NCI-H2171 (cell line): ENCODE measurements around the gene MAP6.
A peak's percentile ranks its signal among the peaks of the same experiment; 100 is the strongest.
"Not testable (repeated sequence)": the region's sequence is repeated elsewhere in the genome, so short reads cannot be mapped to it uniquely, and the experiment has no call there.

Source experiments
- DNase-seq: peaks from one replicate; lab custom pipeline; 2025; lab: John Stamatoyannopoulos, UW

MAP6 gene

DNA sequence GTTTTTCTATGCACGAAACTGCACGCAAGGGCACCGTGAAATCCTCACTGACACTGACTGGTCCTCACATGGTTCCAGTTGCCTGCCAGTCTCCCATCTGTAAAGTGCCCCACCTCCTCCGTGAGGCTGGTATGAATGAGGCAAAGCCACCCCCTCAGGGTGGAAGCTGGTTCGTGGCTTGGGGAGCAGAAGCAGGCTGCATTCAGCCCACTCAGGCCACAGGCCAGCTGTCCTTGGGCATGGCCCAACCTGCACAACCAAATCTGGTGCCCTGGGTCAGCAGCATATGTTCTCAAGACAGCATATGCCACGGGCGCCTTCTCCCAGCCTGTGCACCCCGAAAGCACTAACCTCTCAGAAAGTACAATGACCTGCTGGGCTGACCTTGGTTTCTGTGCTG lies 77.5 kb downstream of the MAP6 start:
- DNase-seq = no peak

DNA sequence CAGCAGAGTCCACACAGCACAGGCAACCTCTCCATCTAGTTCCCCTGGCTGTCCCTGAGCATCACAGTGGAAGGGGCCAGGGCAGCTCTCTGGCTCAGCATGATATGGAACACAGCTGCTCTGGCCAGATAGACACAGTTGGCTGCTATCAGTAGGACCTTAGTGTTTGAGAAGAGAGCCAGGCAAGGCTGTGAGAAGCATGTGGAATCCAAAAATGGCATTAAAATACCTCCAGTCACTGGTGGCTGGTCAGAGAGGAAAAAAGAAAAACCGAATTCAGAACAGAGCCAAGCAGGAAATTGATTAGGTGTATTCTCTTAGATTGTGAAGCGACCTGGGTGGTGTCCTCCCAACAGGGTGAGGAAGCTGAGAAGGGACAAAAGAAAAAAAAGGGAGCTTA lies 78.9 kb downstream of the MAP6 start:
- DNase-seq = no peak

DNA sequence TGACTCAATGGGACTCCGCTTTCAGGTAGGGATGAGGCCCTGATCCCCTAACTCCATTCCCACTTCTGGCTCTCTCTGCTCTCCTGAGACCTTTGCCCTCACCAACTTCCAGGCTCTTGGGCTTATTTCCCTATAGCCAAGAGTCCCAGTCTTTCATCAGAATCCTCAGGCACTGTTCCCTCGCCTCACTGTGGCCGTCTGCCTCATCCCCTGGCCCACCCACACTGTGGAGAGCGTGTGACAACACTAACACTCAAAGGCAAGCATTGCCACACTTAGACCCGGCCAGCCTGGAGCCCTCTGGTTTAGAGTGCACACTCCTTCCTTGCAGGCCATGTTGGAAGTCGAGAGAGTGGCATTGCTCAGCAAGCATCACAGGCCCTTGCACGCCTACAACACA lies 79.8 kb downstream of the MAP6 start:
- DNase-seq = no peak

DNA sequence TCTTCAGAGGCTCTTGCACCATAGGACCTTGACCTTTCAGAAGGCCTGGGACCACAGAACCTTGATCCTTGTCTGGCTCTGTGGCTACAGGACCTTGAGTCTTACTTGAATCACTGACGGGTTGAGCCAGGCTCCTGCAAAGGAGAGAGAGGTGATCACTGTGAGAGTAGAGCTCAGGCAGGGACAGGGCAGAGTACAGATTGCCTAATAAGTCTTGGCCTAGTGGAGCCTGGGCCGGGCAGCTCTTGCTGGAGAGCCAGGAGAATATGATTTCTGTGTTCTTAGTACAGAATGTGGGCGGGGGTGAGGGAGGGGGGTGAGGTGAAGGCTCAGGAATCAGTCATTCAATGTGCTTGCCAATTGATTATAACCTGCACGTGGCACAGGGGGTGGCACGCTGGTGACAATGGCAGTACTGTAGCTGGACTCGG lies 80.8 kb downstream of the MAP6 start:
- DNase-seq = no peak

DNA sequence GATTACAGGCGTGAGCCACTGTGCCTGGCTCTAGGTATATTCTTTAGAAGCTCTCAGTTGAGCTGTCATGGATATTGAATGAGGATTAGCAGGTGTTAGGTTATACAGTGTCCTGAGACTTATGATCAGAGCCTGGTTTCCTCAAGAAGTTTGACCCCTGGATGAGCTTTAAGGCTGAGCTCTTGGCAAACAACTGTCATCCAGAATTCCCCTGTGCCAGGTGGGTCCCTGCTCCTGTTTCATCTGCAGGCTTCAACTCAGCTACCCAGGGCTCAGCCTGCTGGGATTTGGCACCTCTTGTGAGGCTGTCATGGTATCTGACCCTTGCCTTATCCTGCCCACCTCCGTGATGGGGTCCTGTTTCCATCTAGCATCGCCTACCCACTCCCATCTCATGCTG lies 82.4 kb downstream of the MAP6 start:
- DNase-seq = no peak

DNA sequence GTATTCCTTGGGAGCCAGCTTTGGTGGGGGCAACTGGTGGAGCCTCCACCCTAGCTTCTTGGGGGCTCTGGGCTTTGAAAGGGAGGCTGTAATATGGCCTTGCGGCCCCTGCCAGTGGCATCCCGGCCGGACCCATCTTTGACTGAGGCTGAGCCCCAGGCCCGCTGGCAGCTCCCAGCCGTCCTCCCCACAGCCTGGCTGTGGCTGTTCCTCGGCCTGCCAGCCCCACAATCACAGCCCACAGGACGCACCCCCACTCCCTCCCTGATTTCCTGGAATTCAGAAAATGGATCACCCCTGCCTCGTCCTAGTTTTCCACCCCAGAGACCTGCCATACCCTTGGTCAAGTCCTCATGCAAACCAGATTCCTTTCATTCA lies 83.6 kb downstream of the MAP6 start:
- DNase-seq = no peak

DNA sequence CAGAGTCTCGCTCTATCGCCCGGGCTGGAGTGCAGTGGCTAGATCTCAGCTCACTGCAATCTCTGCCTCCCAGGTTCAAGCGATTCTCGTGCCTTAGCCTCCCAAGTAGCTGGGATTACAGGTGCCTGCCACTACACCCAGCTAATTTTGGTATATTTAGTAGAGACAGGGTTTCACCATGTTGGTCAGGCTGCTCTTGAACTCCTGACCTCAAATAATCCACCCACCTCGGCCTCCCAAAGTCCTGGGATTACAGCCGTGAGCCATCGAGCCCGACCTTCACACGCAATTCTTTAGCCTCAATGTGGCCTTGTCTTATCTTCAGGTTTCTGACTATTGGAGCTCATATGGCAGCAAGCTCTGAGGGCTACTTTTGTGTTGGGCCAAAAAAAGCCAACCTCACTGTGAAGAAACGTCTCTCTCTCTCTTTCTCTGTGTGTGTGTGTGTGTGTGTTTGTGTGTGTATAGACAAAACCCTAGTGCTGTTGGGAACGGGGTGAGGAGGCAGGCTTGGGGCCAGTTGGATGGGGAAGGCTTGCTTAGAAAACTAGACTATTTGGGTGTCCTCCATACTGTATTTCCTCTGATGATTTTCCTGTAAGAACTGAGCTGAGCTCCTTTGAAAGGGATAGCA lies 84.1 kb downstream of the MAP6 start:
- not testable (repeated sequence) for DNase-seq

DNA sequence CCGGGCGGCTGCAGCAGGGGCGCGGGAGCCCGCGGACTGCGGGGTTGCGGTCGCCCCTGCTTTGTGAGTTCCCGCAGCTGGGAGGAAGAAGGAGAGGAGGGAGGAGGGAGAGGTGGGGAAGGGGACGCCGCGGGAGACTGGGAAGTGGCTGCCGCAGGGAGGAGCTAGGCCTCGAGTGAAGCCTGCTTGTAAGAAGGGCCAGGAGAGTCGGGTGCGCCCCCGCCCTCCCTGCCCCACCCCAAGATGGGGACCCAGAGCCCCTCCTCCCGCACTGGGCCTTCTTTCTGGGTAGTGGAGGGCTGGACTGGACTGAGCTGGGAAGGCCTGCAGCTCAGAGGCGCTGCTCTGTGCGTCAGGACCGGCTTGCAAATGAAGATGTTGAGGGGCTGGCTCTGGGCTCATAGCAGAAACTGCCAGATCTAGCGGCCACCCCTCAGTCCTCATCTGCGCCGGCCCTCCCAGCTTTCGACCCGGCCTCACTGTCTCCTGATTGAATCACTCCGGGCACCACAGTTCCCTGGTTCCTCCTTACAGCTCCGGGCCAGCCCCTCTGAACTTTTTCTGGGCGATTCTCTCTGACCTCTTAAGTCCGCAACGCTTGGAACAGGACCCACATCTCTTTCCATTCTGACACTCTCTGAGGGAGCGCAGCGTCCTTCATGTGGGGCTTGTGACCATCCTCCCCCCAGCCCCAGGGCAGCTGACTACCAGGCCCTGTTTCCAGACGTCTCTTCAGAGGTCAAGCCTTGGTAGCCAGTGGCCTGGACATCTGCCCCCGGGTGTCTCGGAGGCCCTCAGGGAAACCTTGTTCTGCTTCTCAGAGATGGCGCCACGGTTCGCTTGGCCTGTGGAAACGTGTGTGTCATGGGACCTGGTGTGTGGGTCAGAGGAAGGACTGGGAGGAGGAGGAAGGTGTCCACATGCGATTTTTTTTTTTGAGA lies 84.8 kb downstream of the MAP6 start:
- DNase-seq = no peak

DNA sequence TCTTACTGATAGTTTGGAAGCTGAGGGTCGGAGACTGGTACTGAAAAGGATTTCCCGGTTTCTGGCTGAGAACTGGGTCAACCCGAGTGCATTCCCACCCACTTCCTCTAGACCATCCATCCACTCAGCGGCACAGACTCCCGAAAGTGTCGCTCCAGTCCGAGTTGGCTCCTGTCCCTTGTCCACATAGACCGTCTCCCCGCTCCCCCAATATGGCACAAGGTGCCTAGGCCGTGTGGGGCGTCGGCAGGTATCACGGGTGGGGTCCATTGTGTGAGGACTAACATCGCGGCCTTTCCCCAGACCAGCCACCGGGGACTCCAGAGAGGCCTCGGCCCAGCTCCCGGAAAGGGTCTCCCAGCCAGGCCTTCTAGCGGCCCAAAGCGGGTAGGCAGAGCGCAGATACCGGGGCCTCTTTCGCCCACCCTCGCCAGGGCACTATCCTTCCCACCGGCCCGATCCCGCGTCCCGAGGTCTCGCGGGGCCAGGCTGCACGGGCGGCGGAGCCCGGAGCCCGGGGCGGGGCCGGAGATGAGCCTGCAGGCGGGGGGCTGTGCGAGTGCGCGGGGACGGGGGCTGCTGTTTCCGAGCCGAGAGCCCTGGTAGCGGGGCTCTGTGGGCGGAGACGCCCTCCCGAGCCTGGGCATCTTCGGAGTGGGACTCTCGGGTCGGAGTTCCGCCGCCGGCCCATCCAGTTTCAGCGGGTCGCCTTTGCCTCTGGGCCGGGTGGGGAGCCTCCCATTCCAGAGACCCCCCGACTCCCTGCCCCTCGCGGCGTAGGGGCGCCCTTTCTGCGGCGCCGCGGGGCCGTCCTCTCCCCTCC lies 85.7 kb downstream of the MAP6 start:
- peak; percentile 52 for DNase-seq

DNA sequence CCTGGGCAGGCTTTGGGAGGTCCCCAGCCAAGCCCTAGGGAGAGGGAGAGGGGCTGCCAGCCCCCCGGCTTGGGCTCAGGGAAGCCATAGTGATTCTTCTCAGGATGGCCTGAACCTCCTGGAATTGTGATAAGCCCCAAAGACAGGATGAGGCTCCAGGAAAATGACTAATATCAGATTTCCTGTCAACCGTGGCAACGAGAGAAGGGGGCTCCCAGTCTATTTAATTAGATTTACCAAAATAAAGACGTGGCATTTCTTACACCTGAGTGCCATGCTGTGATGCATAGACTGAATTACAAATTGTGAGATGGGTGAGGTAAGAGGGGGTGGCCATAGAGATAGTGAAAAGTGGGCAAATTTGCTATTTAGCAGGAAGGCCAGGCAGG lies 86.3 kb downstream of the MAP6 start:
- DNase-seq = no peak

DNA sequence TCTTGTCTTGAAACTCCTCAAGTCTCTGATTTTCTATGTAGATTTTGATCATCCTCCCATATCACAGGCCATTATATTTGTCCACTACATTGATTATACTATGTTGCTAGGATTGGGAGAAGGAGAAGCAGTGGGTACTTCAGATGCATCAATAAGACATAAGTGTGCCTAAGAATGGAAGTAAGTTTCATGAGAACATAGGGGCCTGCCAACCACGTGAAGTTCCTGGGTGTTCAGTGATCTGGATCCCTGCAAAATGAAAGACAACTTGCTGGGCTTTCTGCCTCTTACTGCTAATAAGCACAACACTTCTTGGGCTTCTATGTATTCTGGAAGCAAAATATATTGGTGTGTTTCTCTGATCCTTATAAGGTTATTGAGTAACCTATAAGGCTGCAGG lies 89.0 kb downstream of the MAP6 start:
- DNase-seq = no peak

DNA sequence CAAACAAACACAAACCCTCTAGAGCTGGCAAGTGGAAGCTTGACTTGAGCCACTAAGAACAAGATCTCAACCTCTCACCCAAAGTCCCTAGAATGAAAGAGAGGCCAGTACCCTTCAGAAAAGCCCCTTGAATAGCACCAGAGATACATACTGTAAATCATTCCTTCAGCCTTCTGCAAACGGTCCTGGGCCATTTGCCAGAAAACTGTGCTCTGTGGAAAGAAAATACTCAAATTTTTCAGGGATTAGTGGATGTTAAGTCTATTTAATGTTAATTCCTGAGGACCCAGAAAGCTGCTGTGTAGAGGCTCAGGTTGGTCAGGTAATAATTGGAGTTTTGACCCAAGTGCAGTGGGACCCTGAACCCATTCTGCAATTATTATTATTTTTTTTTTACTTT lies 89.9 kb downstream of the MAP6 start:
- no peak for DNase-seq

DNA sequence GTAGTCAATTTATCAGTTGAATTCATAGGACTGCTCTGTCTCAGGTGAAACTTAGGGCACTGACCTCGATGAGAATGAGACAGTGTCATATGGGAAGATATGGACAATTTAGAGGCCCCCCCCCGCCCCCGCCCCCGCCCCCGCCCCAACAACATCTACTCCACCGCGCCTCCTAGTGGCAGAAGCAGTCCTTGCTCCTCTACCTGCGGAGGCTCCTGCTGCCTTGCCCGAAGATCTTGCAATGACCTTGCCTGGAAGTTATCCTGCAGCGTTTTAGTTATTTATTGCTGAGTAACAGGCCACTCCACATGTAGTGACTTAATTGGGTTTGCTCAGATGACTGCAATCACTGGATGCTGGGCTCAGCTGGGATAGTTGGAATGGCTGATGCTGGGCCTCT lies 91.6 kb downstream of the MAP6 start:
- no peak for DNase-seq

DNA sequence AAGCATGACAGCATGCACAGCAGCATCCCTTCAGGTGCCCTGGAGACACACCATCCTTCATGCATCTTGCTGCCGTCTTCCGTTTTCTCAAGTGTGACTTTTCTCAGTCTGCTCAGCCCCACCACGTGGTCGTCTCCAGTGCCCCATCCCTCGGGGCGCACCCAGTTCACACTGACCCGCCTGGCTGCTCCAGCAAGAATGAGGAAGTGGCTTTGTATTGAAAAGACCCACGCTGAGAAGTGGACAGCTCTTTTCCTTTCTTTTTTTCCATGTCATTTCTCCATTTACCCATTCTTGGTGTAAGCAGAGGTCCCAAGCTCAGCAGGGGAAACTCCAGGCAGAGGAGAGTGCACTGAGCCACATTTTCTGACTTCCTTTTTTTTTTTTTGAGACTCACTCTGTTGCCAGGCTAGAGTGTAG lies 92.3 kb downstream of the MAP6 start:
- no peak for DNase-seq

DNA sequence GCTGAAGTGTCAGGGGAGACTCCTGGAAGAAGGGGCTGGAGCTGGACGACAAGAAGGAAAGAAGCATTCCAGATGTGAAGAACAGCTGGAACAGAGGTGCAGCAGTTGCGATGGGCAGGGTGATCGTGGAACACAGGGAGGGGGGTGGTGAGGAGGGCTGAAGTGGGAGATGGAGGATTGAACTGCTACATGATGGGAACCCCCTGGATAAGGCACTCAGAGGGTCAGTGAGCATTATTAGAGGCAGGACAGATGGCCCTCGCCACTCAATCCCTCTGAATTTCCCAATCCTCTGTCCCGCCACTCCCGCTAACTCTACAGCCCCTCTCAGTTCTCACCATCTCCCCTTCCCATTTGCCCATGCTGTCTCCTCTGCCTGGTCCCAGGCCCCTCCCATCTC lies 92.8 kb downstream of the MAP6 start:
- no peak for DNase-seq

DNA sequence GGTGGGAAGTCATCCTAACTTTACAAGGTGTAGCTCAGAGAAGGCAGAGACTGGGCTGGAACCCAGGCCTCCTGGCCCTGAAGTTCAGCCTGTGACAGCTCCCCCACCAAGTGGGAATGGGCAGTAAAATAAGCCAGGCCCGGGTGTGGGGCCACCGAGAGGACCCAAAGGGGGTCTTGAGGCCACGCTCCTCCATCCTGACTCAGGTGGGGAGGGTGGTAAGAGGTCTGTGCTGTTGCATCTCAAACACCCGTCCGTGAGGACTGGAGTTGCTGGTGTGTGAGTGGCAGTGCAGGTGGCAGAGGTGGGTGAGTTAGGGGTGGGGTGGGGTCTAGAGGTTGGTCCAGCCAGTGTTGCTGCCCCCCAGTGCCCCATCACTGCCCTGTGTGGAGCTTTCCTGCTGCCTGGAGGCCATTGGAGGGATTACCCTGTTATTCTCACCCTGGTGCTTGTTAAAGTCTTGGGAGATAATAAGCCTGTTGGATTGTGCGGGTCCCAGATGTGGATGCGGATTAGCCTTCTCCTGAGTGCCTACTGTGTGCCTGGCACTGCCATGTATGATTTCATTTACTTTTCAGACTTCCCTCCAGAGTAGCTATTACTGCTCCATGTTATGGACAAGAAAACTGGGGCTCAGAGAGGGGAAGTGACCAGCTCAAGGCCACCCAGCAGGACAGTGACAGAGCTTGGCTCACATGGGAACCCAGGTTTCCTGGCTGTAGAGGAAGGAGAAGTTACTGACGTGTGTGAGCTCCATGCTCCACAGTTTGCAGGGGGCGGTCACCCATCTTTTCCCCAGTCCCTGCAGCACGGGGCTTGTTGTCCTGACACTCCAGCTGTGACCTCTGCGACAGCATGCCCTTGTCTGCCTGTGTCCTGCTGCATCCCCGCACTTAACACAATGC lies 93.9 kb downstream of the MAP6 start:
- no peak for DNase-seq

DNA sequence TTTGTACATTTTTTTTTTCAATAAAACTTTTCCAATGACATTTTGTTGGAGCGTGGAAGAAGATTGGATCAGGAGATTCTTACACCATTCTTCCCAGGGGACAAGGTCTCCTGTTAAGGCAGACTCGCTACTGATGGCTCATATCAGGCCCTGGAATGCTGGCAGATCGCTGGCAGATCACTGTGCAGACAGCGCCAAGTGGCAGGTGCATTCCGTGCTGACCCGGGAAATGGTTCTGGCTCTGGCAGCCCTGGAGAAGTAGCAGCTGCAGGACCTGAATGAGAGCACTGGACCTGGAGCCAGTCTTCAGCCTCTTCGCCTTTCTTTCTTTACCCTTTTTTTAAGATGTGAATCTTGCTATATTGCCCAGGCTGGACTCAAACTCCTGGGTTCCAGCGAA lies 96.1 kb downstream of the MAP6 start:
- DNase-seq = no peak

DNA sequence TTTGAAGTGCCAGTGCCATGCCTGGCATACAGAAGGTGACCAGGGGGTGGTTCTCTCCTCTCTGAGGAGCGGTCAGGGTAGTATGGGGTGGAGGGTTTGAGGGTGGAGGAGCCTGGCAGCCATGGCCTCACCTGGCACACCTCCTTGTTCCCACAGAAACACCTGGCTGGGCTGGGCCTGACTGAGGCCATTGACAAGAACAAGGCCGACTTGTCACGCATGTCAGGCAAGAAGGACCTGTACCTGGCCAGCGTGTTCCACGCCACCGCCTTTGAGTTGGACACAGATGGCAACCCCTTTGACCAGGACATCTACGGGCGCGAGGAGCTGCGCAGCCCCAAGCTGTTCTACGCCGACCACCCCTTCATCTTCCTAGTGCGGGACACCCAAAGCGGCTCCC lies 97.2 kb downstream of the MAP6 start:
- no peak for DNase-seq

DNA sequence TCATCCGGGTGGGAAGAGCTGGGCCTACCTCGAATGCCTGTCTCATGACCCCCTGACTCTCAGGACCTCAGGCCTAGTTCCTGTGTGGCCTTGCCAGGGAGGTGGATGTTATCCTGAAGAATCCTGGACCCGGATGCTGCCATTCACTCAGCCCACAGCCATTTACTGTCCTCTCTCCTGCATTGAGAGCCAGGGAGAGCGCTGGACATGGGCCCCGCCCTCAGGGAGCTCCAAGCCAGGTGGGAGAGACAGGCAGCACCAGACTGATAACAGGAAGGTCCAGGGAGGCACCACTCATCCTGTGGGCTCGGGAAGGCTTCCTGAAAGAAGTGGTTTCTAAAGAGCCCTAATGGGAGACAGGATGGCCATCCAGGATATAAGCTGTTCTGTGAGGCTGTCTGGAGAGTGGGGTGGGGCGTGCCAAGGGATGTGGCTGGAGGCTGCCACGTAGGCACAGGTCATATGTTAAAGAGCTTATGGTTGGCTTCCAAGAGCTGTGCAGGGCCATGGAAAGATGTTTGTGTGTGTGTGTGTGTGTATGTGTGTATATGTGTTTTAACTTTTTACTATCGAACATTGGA lies 98.2 kb downstream of the MAP6 start:
- DNase-seq = no peak

DNA sequence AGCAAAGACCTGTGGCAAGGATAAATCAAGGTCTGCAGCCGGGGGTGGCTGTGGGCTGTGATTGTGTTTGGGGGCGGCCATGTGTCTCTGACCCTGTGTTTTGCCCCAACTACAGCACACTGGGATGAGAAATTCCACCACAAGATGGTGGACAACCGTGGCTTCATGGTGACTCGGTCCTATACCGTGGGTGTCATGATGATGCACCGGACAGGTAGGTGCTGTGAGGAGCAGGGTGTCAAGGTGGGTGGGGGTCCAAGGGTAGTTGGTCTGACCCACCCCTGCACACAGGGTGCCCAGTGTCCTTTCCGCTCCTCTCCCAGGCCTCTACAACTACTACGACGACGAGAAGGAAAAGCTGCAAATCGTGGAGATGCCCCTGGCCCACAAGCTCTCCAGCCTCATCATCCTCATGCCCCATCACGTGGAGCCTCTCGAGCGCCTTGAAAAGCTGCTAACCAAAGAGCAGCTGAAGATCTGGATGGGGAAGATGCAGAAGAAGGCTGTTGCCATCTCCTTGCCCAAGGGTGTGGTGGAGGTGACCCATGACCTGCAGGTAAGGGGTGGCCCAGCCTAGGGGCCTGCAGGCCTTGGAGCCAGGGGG lies 100.1 kb downstream of the MAP6 start:
- DNase-seq = no peak

DNA sequence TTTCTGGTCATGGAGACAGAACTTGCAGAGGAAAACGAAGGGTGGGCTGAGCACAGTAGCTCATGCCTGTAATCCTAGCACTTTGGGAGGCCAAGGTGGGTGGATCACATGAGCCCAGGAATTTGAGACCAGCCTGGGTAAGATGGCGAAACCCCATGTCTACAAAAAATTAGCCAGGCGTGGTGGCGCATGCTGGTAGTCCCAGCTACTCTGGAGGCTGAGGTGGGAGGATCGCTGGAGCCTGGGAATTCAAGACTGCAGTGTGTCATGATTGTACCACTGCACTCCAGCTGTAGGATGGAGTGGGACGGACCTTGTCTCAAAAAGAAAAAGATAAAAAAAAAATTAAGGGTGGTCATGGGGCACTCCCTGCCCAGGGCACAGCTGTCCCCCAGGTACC lies 100.9 kb downstream of the MAP6 start:
- DNase-seq = no peak
